HG03060 (cell line): ENCODE results near the gene STIP1.

Source experiments
- ATAC-seq: cut with Tn5 transposase; IDR thresholded peaks from one replicate; pipeline ENCODE4 v1.9.1; 2021; ENCODE audit warnings: low read depth, moderate number of reproducible peaks; ENCODE audit not compliant: unreplicated experiment

STIP1 gene

DNA sequence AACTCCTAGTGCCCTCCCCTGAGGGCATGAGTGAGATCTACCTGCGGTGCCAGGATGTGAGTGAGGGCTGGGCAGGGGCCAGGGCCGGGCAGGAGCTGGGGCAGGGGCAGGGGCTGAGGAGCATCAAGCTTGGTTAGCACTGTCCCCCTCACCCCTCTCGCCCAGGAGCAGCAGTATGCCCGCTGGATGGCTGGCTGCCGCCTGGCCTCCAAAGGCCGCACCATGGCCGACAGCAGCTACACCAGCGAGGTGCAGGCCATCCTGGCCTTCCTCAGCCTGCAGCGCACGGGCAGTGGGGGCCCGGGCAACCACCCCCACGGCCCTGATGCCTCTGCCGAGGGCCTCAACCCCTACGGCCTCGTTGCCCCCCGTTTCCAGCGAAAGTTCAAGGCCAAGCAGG lies 34.3 kb downstream of the STIP1 start:
- no peak for ATAC-seq

DNA sequence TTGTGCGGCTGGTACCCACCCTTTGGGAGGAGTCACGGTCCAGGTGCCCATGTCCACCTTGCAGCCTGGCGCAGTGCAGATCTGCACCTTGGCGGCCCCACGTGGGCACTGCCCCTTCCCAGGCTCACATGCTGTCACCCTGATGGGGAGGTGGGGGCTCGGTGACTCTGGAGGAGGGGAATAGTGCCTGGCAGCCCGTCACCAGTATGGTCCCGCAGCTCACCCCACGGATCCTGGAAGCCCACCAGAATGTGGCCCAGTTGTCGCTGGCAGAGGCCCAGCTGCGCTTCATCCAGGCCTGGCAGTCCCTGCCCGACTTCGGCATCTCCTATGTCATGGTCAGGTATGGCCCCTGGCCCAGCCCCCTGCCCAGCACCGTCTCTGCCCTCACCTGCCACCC lies 34.8 kb downstream of the STIP1 start:
- ATAC-seq: no peak

DNA sequence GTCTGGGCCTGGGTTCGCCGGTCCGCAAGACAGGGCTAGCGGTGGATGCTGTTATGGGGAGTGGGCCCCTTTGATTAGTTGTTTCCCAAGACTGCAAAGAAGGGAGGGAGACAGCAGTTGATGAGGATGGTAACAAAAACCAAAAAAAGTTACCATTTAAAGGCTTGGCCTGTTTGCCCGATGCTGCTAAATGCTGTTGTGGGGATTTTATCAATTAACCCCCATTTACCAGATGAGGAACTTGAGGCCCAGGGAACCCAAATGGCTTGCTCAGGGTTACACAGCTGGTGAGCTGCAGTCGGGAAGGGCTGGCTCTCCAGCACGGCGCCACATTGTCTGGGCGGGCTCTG lies 36.7 kb downstream of the STIP1 start:
- no peak for ATAC-seq

DNA sequence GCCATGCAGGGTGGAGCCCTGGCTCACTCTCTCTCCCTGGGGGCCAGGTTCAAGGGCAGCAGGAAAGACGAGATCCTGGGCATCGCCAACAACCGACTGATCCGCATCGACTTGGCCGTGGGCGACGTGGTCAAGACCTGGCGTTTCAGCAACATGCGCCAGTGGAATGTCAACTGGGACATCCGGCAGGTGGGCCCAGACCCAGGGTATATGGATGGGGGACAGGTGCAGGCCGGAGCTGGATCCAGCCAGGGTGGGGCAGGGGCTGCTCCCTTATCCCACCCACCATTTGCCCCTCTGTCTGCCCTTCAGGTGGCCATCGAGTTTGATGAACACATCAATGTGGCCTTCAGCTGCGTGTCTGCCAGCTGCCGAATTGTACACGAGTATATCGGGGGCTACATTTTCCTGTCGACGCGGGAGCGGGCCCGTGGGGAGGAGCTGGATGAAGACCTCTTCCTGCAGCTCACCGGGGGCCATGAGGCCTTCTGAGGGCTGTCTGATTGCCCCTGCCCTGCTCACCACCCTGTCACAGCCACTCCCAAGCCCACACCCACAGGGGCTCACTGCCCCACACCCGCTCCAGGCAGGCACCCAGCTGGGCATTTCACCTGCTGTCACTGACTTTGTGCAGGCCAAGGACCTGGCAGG lies 37.2 kb downstream of the STIP1 start:
- ATAC-seq: no peak

DNA sequence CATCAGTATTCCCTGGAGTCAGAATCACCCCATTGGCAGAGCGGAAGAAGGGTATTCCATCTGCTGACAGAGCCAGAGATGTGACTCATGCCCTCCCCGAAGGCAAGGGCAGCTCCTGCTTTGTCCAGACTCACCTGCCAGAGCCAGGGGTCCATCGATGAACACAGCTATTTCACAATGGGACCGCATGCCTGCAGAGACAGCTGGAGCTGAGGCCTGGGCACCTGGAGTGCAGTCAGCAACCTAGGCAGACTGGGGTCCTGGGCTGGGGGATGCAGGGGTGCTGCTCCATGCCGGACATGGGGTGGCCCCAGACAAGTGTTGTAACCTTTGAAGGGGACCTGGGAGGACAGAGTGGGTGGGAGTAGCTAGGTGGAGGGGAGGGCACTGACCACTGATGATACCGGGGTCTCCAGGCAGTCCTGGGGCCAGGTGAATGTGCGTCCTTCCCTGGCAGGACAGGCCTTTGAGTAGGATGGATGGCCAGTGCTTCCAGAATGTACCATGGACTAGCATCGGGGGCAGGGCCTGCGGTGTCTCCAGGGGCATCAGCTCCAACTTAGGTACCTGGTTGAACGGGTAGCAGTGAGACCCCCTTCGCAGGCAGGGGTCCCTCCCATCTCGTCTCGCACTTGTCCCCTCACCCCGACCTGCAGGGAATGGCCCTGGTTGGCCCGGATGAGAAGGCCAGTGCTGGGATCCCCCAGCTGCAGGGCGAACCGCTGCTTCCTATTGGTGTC lies 38.4 kb downstream of the STIP1 start:
- ATAC-seq: no peak

DNA sequence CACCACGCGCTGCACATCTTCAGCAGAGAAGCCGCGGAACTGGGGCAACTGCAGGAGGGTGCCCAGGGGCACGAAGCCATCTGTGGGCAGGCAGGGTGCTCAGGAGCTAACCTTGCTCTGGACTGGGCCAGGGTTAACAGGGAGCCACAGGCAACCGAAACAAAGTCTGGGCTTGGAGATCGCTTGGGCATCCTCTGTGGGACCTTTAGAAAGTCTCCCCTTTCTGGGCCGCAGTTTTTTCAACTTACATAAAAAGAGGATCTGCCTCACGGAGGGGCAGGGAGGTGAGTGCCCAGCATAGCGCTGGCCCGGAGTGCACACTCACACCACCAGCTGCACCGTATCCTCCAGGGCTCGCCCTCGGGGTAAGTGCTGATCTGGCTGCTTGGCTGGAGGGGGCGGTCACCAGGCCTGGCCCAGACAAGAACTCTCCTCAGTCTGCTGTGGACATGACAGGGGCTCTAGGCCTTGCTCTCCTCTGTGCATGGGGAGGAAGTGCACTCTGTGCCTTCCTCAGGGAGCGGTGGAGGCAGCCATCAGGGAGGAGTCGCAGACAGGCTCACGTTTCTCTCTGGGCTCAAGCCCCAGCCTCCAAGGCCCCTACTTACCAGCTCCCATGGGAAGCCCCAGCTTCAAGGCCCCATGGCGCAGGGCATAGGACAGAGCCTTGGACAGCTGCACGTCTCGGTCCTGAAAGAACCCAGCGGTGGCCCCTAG lies 39.1 kb downstream of the STIP1 start:
- no peak for ATAC-seq

DNA sequence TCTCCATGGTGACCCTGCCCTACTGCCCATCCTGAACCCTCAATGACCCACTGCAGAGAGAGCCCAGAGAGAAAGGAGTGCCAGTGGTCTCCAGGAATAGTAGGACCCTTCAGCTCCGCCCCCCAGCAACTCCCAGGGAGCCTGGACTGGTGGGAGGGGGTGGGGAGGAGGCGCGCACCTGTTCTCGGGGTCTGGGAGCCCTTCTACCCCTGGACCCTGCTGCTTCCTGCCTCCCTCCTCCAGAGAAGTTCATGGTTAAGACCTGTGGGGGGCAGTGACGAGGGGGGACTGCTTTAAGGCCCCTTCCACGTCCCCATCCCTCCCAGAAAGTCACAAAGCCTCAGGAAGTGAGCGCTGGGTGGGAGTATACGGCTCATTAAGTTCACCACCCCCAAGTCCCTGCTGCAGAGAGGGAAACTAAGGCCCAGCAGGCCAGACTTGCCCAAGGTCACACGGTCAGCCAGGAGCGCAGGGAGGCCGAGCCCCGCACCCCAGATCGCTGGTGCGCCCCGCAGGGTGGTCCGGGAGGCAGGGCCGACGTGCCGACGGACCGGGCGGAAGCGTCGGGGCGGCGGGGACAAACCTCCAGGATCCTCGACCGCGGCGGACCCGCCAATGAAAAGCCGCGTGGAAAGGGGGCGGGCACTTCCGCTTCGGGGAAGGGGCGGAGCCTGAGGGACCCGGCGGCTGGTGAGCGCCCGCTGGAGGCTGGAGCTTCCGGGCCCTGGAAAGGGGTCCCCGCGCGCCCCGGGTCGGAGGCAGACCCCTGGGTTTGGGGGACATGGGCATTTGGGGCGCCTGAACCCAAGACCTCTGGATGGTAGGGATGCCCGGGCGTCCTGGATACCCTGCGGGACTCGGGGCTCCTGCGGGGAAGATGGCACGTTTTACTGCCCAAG lies 39.9 kb downstream of the STIP1 start, which contains the start of the genes NUDT22 and TRPT1:
Gene NUDT22, plus strand, starts transcription at position 667 of the 899 bp plus-strand sequence. CDS start 379 bp downstream, outside the sequence.
Gene TRPT1, minus strand, starts transcription at position 579 of the 899 bp plus-strand sequence. Its CDS starts 326 bp downstream, at position 253.
- ATAC-seq: no peak

DNA sequence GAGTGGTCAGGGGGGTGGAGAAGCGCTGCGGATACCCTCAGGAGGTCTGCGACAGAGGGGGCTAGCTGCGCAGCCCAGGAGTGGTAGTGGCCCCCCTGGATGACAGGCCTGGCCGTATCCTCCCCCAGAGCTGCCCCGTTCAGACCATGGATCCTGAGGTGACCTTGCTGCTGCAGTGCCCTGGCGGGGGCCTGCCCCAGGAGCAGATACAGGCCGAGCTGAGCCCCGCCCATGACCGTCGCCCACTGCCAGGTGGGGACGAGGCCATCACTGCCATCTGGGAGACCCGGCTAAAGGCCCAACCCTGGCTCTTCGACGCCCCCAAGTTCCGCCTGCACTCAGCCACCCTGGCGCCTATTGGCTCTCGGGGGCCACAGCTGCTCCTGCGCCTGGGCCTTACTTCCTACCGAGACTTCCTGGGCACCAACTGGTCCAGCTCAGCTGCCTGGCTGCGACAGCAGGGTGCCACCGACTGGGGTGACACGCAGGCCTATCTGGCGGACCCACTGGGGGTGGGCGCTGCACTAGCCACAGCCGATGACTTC lies 40.6 kb downstream of the STIP1 start:
- ATAC-seq: no peak

DNA sequence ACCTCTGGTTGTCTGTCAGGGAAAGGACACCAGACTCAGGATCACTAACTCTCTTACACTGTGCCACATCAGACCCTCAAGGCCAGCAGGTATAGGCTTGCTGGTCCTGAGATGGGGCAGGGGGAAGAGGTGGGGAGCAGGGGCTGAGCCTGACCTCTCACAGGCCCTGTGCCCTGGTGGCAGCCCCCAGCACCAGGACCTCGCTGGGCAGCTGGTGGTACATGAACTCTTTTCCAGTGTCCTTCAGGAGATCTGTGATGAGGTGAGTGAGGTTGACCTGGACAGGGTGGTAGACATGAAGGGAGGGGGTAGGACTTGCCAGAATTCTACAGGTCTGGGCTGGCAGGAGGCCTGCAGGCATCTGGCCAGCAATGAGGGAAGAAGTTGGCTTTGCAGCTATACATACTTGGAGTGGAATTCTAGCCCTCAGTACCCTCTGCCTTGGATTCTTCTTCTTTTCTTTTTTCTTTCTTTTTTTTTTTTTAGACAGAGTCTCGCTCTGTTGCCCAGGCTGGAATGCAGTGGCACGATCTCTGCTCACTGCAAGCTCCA lies 41.5 kb downstream of the STIP1 start:
- no peak for ATAC-seq

DNA sequence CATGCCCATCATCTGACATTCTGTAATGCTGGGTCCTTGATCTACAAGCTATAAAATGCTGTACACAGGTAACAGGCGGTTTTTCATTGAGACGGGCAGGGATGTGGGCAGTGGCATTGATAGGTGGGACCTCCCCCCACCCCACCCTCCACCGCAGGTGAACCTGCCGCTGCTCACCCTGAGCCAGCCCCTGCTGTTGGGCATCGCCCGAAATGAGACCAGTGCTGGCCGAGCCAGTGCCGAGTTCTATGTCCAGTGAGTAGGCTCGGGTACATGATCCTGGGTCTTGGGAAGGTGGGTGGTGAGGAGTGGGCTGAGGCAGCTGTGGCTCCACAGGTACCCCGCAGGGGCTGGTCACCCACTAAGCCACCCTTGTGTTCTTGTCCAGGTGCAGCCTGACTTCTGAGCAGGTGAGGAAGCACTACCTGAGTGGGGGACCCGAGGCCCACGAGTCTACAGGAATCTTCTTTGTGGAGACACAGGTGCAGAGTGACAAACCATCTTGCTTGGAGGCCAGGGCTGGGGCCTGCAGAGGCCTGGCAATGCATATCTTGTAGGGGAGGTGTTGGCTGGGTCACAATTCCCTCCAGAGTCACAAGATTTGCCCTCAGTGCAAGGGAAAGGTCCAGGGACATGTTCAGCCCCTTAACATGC lies 43.2 kb downstream of the STIP1 start:
- ATAC-seq: no peak

DNA sequence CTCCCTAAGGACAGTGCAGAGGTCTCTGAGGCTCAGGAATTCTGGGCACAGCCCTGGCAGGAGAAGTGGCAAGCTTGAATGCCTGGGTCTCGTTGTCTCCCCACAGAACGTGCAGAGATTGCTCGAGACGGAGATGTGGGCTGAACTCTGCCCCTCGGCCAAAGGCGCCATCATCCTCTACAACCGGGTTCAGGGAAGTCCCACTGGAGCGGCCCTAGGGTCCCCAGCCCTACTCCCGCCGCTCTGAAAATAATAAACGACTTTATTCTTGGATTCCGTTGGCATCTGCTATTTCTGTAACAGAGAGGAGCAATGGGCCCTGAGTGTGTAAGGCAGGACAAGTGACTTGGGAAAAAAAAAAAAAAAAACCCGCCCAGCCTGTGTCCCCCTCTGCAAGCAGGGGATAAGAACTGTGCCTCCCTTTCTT lies 43.8 kb downstream of the STIP1 start:
- ATAC-seq: no peak

DNA sequence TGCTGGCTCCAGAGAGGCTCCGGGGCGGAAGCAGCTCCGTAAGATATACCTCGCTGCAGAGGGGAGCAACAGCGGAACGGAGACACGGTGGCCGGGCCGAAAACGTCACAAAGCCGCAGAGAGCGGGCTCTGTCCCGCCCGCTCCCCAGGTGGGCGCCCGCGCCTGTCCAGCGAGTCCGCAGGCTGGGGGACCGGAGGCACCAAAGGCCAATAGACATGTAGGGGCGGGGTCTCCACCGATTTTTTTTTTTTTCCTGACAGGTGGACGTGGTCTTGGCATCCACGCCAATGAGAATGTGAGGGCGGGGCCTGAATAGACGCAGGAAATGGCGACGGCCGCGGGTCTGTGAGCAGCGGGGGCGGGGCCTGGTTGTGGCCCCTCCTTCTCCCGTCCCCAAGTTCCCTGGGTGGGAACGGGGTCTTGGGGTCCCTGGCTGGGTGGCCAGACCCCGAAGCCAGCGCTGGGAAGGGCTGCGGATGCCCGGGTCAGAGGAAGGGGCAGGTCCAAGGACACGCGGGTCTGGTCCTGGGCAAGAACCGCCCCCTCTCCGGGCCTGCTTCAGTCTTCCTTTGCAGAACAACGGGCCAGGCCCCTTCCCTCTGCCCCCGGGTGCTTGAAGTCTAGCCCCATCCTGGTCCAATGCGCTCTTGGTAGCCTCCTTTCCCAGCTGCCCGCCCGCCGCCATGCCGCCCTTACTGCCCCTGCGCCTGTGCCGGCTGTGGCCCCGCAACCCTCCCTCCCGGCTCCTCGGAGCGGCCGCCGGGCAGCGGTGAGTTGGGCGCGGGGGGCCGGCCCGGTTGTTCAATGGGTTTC lies 44.4 kb downstream of the STIP1 start, which contains the start of gene DNAJC4:
Gene DNAJC4, plus strand, starts transcription at position 378 of the 814 bp plus-strand sequence. Its CDS starts 307 bp downstream, at position 685.
- peak; percentile 28 for ATAC-seq

DNA sequence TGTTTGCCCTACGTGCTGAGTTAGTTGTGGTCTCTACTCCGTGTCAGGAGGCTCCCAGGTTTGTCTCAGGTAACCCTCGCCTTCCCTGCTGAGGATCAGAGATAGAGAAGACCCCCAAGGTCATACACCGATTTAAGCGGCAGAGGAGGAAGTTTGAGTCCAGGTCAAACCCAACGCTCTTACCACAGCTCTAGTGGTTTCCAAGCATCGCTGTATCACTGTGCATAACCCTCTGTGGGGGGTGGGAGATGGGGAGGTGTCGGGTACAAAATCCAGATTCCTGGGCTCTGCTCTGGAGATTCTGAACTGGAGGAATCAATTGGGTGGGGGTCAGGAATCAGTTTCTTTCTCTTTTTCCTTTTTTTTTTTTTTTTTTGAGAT lies 45.0 kb downstream of the STIP1 start:
- no peak for ATAC-seq

DNA sequence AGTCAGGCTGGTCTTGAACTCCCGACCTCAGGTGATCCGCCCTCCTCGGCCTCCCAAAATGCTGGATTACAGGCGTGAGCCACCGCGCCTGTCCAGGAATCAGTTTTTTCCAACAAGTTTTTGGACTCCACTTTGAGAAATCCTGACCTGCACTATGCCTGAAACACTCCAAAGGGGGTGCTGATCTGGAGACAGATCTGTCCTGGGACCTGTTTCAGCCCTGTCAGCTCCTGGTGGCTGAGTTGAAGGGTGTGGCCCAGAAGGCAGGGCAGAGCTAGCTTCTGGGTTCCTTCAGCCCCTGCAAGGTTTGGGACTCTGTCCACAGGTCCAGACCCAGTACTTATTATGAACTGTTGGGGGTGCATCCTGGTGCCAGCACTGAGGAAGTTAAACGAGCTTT lies 45.6 kb downstream of the STIP1 start:
- ATAC-seq: no peak

DNA sequence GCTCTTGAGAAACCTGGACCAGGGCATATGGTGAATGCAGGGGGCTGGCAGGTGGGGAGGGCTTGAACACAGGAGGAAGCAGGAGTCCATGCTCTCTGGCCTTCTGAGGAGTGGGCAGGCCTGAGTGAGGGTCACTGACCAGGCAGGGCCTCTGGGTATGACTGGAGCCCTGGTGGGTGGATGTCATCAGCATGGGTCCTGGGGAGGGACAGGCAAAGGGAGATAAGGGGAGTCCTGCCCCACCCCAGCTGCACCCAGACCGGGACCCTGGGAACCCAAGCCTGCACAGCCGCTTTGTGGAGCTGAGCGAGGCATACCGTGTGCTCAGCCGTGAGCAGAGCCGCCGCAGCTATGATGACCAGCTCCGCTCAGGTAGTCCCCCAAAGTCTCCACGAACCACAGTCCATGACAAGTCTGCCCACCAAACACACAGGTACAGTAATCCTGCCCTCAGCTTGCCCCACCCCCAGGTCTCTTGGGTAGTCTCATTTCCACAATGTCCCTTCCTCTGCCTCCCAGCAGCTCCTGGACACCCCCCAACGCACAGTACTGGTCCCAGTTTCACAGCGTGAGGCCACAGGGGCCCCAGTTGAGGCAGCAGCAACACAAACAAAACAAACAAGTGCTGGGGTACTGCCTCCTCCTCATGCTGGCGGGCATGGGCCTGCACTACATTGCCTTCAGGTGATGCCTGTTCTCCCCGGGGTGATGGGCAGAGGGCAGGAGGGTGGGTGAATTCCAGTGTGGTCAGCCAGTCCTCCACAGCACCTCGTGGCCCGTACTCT lies 46.4 kb downstream of the STIP1 start:
- no peak for ATAC-seq

DNA sequence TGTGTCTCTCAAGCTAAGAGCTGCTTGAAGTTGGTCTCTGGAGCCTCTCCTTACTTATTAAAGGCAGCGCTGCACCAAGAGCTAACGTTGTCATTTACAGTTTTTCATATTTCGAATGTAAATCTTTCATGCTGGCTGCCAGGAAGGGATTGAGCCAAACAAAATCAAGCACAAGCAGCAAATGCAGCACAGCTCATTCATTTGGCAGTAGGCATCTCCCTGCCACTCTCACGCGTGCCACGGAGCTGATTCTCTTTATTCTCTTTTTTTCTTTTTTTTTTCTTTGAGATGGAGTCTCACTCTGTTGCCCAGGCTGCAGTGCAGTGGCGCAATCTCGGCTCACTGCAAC lies 47.0 kb downstream of the STIP1 start:
- ATAC-seq: no peak

DNA sequence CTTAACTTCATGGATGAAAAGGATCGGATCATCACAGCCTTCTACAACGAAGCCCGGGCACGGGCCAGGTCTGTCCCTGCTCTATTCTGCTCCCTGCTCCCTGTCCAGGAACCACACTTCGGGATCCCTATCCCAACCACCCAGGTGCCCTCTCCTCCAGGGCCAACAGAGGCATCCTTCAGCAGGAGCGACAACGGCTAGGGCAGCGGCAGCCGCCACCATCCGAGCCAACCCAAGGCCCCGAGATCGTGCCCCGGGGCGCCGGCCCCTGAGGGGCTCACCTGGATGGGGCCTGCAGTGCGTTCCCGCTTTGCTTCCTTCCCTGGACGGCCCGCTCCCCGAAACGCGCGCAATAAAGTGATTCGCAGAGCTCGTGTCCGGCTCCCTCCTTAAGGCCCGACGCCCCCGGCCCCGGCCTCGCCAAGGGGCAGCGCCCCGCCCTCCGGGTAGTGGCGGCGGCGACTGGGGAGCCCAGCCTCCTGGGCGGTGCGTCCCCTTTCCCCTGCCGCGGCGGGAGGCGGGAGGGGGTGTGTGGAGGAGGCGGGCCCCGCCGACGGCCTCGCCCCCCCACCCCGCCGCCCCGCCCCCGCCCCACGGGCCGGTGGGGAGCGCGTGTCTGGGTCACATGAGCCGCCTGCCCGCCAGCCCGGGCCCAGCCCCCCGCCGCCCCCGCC lies 48.1 kb downstream of the STIP1 start, which contains the start of gene VEGFB:
Gene VEGFB, plus strand, starts transcription at position 672 of the 674 bp plus-strand sequence. CDS start 250 bp downstream, outside the sequence.
- no peak for ATAC-seq
